HG02763 (cell line): ENCODE results near the gene SOST.

Experiments used
- ATAC-seq: cut with Tn5 transposase; IDR thresholded peaks from one replicate; pipeline ENCODE4 v1.9.1; 2021; ENCODE audit warnings: mild to moderate bottlenecking, moderate library complexity; ENCODE audit not compliant: unreplicated experiment

SOST gene

GRCh38 chr17:43745541-43745940 lies 13.1 kb downstream of the SOST start:
- no peak for ATAC-seq

GRCh38 chr17:43741636-43742035 lies 17.0 kb downstream of the SOST start:
- no peak for ATAC-seq

- ATAC-seq, result no peak
These were observed 18.1 kb downstream of the SOST start for GRCh38 chr17:43740541-43740940.

- no peak for ATAC-seq
These were observed 20.9 kb downstream of the SOST start for GRCh38 chr17:43737722-43738121.

GRCh38 chr17:43736389-43736788 lies 22.2 kb downstream of the SOST start:
- no peak for ATAC-seq

GRCh38 chr17:43734376-43734775 lies 24.2 kb downstream of the SOST start:
- no peak for ATAC-seq

- ATAC-seq, result no peak
These were observed 24.6 kb downstream of the SOST start for GRCh38 chr17:43733956-43734355.

GRCh38 chr17:43732958-43733357 lies 25.6 kb downstream of the SOST start:
- no peak for ATAC-seq

- no peak for ATAC-seq
These were observed 30.5 kb downstream of the SOST start for GRCh38 chr17:43728081-43728480.

- ATAC-seq, result no peak
These were observed 34.8 kb downstream of the SOST start for GRCh38 chr17:43723697-43724359.

GRCh38 chr17:43722870-43723665 lies 35.5 kb downstream of the SOST start:
- no peak for ATAC-seq

- no peak for ATAC-seq
These were observed 36.3 kb downstream of the SOST start for GRCh38 chr17:43722269-43722619.

- no peak for ATAC-seq
These were observed 36.9 kb downstream of the SOST start for GRCh38 chr17:43721537-43722268.

GRCh38 chr17:43720311-43721060 lies 38.1 kb downstream of the SOST start:
- ATAC-seq, result no peak

GRCh38 chr17:43719578-43719977 lies 39.0 kb downstream of the SOST start:
- ATAC-seq, result no peak

- no peak for ATAC-seq
These were observed 40.0 kb downstream of the SOST start for GRCh38 chr17:43718544-43718943.

GRCh38 chr17:43717913-43718312 lies 40.7 kb downstream of the SOST start:
- ATAC-seq, result no peak

GRCh38 chr17:43714465-43715149 lies 44.0 kb downstream of the SOST start:
- no peak for ATAC-seq

- no peak for ATAC-seq
These were observed 45.0 kb downstream of the SOST start for GRCh38 chr17:43713494-43714162.

- ATAC-seq, result no peak
These were observed 46.2 kb downstream of the SOST start for GRCh38 chr17:43712397-43712796.
